Stimulated activated CD4-positive, alpha-beta T cell treated with anti-CD3 and anti-CD28 coated beads, TNF-alpha, amount 100 ng/mL, for 48 hours (primary cell): ENCODE measurements around the gene LETM1.

Experiments
- DNase-seq, 3 donors: peaks; one replicate each; pipeline ENCODE4 v3.0.0-alpha.2; 2020; ENCODE audit warnings: low read depth in 3 of 3

LETM1 gene

DNA sequence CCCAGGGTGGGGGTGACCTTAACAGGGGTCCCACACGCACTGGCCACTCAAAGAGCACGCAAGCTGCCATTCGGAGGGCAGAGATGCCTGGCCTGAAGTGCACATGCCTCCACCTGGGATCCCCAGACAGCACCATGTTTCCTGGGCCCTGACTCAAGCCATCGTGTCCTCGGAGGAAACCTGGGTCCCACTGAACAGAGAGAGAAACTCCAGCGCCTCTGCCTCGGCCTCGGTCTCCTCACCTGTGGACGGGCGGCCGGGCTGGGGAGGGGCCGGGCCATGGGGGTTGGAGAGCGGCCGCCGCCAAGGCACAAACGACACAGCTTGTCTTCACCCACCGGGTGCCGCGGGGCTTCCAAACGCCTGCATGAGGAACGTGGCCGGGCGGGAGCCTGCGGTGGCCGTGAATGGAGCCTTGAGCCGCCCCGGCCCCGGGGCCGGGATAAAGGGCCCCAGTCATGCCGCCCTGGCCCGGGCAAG is 92.8 kb downstream of the LETM1 start:
- no peak for DNase-seq

GRCh38 chr4:1762264-1763010 is 93.5 kb downstream of the LETM1 start:
- no peak for DNase-seq
